Spinal cord (tissue), 10 donors: Measurements from ENCODE around the gene NREP. TPM values are rescaled to one million over a fixed set of nuclear protein-coding genes. Genes with fewer than 3 reads are reported as not detected.
A peak's percentile ranks its signal among the peaks of the same experiment; 100 is the strongest.

Source experiments
- DNase-seq, 6 donors: peaks; one replicate each; pipeline versions ENCODE4 v3.0.0 to v3.0.0-alpha.2; 2013 to 2015; ENCODE audit warnings: low spot score in 6 of 6, low read depth in 4 of 6
- H3K27ac ChIP-seq: one replicate; pipeline ENCODE4 v1.5.1; 2013; ENCODE audit warnings: low read depth, low read length, control low read depth
- H3K27me3 ChIP-seq: one replicate; pipeline ENCODE4 v1.6.1; 2013; ENCODE audit warnings: low read length; ENCODE audit not compliant: control insufficient read depth, insufficient read depth
- H3K36me3 ChIP-seq: one replicate; pipeline ENCODE4 v1.6.1; 2013; ENCODE audit warnings: low read length; ENCODE audit not compliant: control insufficient read depth, insufficient read depth
- H3K4me1 ChIP-seq: one replicate; pipeline ENCODE4 v1.6.1; 2013; ENCODE audit warnings: low read length; ENCODE audit not compliant: control insufficient read depth, insufficient read depth
- H3K4me3 ChIP-seq: one replicate; pipeline ENCODE4 v1.5.1; 2013; ENCODE audit warnings: low read depth, low read length, control low read depth
- H3K9me3 ChIP-seq: one replicate; pipeline ENCODE4 v1.6.1; 2013; ENCODE audit warnings: low read length; ENCODE audit not compliant: control insufficient read depth, insufficient read depth
- WGBS: methylation state at CpG from one replicate; pipeline ENCODE4 v1.1.5; 2013; ENCODE audit warnings: missing lambda C conversion rate; ENCODE audit not compliant: insufficient coverage; 5-methylcytosine and 5-hydroxymethylcytosine counted together
- polyA plus RNA-seq, 2 donors: library from polyadenylated mRNA; unstranded; fragments of 120-200 nt; gene quantifications; one replicate each; pipeline ENCODE4 v1.2.1, GENCODE V29; 2013; ENCODE audit not compliant: insufficient read length in 2 of 2
- total RNA-seq, 2 donors: library from RNA; depleted of rRNA in 1 of 2; stranded (reverse); fragments of 120-200 nt in 1 of 2; fragments of >200 nt in 1 of 2; gene quantifications; one replicate each; pipeline versions ENCODE4 v1.2.3 to v1.2.4, GENCODE V29; 2013 to 2014
- donor health status: healthy.

The NREP gene
- total and polyA plus RNA-seq, 4 donors: 408 to 982 (median 715) TPM

GRCh38 chr5:111706345-111706744 is 50.6 kb downstream of the NREP start:
- no peaks in the 10 kb centered on the region for H3K36me3 ChIP-seq
- no peak for DNase-seq
- H3K9me3 ChIP-seq: no peaks in the 10 kb centered on the region
- WGBS: 36% methylated on average over 1 of the region's 4 CpGs
- no peak overlapping the region for H3K4me3 ChIP-seq
- H3K27ac ChIP-seq: no peak overlapping the region
- no peaks in the 10 kb centered on the region for H3K27me3 ChIP-seq
- H3K4me1 ChIP-seq: no peaks in the 10 kb centered on the region

DNA sequence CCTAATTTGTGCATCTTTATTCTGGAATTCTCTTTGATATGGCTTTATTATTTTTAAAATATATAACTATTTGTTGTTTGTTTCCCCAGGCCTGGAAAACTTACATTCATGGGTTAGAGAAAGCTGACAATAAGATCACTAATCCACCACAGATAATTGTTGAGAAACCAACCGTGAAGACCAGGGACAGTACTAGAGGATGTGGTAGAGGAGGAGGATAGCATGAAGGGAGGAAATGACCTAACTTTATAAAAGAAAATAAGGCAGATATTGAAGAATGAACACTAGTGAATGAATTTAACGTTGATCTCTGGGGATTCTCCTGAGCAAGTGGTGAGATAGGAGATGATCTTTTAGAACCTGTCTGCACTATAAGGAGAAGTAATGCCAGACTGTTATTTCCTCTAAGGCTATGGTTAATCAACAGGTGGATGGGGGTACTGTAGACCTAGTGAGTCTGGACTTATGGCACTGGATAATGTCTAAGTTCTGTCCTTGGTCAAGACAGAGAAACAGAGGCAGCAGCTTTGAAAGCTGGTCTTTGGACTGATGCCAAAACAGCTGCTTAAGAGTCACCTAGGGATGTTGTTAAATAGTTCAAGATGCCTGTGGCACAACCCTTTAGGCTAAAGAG is 52.4 kb downstream of the NREP start:
- H3K4me3 ChIP-seq: no peak overlapping the region
- peaks cover 4% of the 10 kb centered on the region for H3K4me1 ChIP-seq
- no peaks in the 10 kb centered on the region for H3K36me3 ChIP-seq
- no peaks in the 10 kb centered on the region for H3K27me3 ChIP-seq
- DNase-seq: no peak
- no peaks in the 10 kb centered on the region for H3K9me3 ChIP-seq
- H3K27ac ChIP-seq: no peak overlapping the region
- 100% methylated on average over 1 of the region's 2 CpGs for WGBS

DNA sequence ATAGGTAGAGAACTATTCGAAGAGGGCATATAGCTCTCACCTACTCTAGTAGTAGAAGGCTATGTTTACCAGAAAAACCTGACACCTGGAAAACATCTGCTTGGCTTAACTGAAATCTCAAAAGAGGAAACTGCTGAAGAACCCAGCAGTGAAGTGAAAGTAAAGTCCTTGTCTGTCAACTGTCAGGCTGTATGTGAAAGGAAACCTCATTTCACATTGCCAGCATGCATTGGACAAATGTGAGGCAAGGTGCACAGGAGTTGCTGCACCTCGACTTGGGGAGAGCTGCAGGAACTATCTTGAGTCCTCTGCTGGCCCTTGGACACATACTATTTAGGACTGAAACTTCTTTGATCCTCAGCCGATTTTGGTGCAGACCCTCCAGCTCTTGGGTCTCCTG is 53.3 kb downstream of the NREP start:
- 91% methylated on average over 1 of the region's 3 CpGs for WGBS
- Histone ChIP-seq H3K27me3 (no peaks in the 10 kb centered on the region), H3K4me3 (no peak overlapping the region), H3K9me3 (no peaks in the 10 kb centered on the region), H3K36me3 (no peaks in the 10 kb centered on the region), H3K4me1 (peaks cover 4% of the 10 kb centered on the region), H3K27ac (no peak overlapping the region)
- no peak for DNase-seq

GRCh38 chr5:111699976-111700375 is 57.0 kb downstream of the NREP start:
- Histone ChIP-seq H3K27me3 (no peaks in the 10 kb centered on the region), H3K36me3 (no peaks in the 10 kb centered on the region), H3K27ac (no peak overlapping the region), H3K9me3 (no peaks in the 10 kb centered on the region), H3K4me3 (no peak overlapping the region), H3K4me1 (peaks cover 4% of the 10 kb centered on the region)
- WGBS: 58% methylated on average over 5 of the region's 6 CpGs
- DNase-seq: no peak

DNA sequence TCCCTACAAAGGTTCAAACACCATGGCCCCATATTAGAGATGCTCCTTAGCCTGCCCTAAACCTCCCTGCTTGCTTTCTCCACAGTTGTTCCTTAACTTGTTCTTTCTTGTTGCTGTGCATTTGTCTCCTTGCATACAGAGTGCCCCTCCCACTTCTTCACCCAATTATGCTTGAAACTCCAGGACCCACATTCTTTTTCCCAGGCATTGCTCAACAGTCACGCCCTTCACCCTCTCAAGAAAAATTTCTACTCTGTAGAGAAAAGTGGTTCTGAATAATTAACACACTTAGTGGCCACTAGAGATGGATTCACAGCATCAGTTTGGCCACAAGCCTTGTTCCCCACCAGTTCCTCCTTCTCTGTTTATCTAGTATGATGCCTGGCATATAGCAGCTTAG is 57.7 kb downstream of the NREP start:
- no peaks in the 10 kb centered on the region for H3K9me3 ChIP-seq
- H3K36me3 ChIP-seq: no peaks in the 10 kb centered on the region
- no peaks in the 10 kb centered on the region for H3K27me3 ChIP-seq
- H3K4me3 ChIP-seq: no peak overlapping the region
- H3K4me1 ChIP-seq: peaks cover 4% of the 10 kb centered on the region
- no peak for DNase-seq
- H3K27ac ChIP-seq: no peak overlapping the region
- WGBS: no CpG with 5 or more reads among the region's 1 CpG

DNA sequence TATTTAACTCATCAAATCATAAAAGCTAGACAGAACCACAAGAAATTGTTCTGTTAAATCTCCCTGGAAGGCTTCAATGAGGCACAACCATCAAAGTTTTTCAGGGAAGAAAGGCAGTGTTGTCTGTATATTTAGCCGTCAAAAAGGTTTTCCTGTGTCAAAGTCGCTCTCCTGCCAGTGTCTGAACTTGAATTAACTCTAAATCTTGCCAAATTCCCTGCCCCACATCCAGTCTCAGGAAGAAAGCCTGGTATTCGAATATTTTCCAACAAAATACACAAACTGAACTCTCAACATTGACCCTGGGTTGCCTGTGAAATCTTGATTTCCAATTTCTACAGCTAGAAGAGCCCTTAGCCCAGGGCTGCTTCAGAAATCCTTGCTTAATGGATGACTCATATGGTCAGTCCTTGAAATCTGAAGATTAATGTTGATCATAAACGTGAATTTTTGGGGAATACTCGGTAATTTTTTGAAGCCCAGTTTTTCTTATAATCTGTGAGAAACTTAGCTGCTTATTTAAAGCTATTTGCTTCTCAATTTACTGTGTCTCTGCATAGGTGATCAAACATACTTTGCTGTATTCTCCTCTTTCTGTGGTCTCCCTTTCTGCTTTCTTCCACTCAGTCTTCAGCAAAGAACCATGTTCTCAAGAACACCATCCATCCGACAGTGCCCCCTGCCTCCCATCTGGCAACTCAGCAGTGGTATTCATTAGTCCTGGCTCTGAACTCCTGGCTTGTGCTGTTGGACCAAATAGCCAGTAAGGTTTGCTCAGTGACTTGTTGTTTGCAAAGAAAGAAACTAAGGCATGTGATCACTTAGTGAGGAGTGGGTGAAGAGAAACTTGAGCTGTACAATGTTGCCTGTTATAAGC is 58.9 kb downstream of the NREP start:
- Histone ChIP-seq H3K36me3 (no peaks in the 10 kb centered on the region), H3K27me3 (no peaks in the 10 kb centered on the region), H3K27ac (no peak overlapping the region), H3K4me1 (peaks cover 4% of the 10 kb centered on the region), H3K4me3 (no peak overlapping the region), H3K9me3 (no peaks in the 10 kb centered on the region)
- 63% methylated on average over 4 of the region's 6 CpGs for WGBS
- DNase-seq: peak in 1 of 6 donors; percentile 52

- 8% methylated on average over 4 of the region's 6 CpGs for WGBS
- Histone ChIP-seq H3K27me3 (no peaks in the 10 kb centered on the region), H3K36me3 (no peaks in the 10 kb centered on the region), H3K4me1 (peaks cover 4% of the 10 kb centered on the region), H3K27ac (no peak overlapping the region), H3K9me3 (no peaks in the 10 kb centered on the region), H3K4me3 (no peak overlapping the region)
- peak in 2 of 6 donors; percentile 80 to 91 for DNase-seq
Measured at GRCh38 chr5:111697215-111697614, 59.8 kb downstream of the NREP start.

DNA sequence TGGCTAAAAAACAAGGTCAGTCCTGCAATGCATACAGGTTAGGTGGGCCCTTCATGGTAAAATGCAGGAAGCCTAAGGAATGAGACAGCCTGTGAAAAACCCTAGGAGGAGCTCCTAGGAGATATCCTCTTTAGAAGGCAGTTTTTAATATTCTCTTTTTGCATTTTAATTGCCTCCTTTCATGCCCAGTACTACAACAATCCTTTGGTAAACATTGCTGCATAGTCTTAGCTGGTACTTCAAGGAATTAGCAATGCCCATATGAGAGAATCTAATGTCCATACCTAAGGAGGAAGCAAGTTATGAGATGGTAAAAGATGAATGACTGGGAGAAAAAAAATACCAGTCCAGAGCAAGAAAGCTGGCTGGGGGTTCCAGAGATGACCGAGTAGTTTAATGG is 61.0 kb downstream of the NREP start:
- no CpG with 5 or more reads among the region's 1 CpG for WGBS
- no peak overlapping the region for H3K4me3 ChIP-seq

GRCh38 chr5:111694133-111694532 is 62.9 kb downstream of the NREP start:
- WGBS: no CpG with 5 or more reads among the region's 1 CpG
- Histone ChIP-seq H3K4me3 (no peak overlapping the region), H3K27me3 (no peaks in the 10 kb centered on the region), H3K4me1 (no peaks in the 10 kb centered on the region), H3K9me3 (no peaks in the 10 kb centered on the region), H3K36me3 (no peaks in the 10 kb centered on the region), H3K27ac (no peak overlapping the region)
- no peak for DNase-seq

More for the DNA sequence above, 61.0 kb downstream of the NREP start:
- Histone ChIP-seq H3K27ac (no peak overlapping the region), H3K27me3 (no peaks in the 10 kb centered on the region), H3K4me1 (peaks cover 4% of the 10 kb centered on the region), H3K36me3 (no peaks in the 10 kb centered on the region), H3K9me3 (no peaks in the 10 kb centered on the region)
- no peak for DNase-seq

DNA sequence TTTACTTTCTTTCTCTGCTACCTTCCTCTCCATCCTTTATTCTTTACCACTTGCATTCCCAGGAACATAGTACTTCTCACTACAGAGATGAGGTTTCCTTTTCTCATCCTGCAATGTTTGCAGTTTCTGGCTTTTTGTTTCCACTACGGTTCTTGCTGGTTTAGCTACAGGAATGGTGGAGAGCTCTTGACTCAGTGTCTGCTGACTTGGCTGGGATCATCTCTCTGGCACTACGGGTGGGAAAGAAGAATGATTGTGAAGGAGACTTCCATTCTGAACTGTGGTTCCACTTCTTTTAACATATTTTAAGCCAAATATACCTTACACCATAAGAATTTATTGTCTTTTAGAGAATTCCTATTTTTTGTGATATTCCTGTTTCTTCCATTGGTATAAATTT is 65.1 kb downstream of the NREP start:
- H3K9me3 ChIP-seq: no peaks in the 10 kb centered on the region
- DNase-seq: no peak

More for the DNA sequence above, 65.1 kb downstream of the NREP start:
- Histone ChIP-seq H3K4me3 (no peak overlapping the region), H3K4me1 (no peaks in the 10 kb centered on the region), H3K36me3 (no peaks in the 10 kb centered on the region), H3K27ac (no peak overlapping the region), H3K27me3 (no peaks in the 10 kb centered on the region)
- no CpG with 5 or more reads among the region's 2 CpGs for WGBS
